Mucosa of descending colon (tissue), 3 donors: Measurements from ENCODE around the gene FAM83C. TPM values are rescaled to one million over a fixed set of nuclear protein-coding genes. Genes with fewer than 3 reads are reported as not detected.

ENCODE experiments used
- ATAC-seq: fragments of 200-7000 bp; cut with Tn5 transposase; one replicate; pipeline ENCODE4 v1.9.1; 2020; ENCODE audit warnings: mild to moderate bottlenecking, moderate library complexity
- DNase-seq, 3 donors: peaks; one replicate each; pipeline ENCODE4 v3.0.0-alpha.2; 2020
- H3K36me3 ChIP-seq: fragments of 200-600 bp; one replicate; pipeline ENCODE4 v1.8.0; 2021; ENCODE audit warnings: low read depth, mild to moderate bottlenecking
- H3K4me1 ChIP-seq: fragments of 200-600 bp; one replicate; pipeline ENCODE4 v1.8.0; 2021; ENCODE audit warnings: low read depth, mild to moderate bottlenecking
- H3K4me3 ChIP-seq: fragments of 200-600 bp; one replicate; pipeline ENCODE4 v1.8.0; 2021; ENCODE audit warnings: mild to moderate bottlenecking
- H3K9me3 ChIP-seq: fragments of 200-600 bp; one replicate; pipeline ENCODE4 v1.8.0; 2021; ENCODE audit warnings: mild to moderate bottlenecking
- CTCF ChIP-seq: fragments of 200-600 bp; IDR thresholded peaks from one replicate; pipeline ENCODE4 v1.8.0; 2022; ENCODE audit warnings: antibody characterized with exemption, mild to moderate bottlenecking
- intact Hi-C, 2 donors: fragments of 100-400 bp; cut with DNase I in 1 of 2; cut with micrococcal nuclease in 1 of 2; formaldehyde crosslinking; loops; one replicate each; pipeline versions ENCODE4 v1.11.0 to v1.11.1; 2022; cut with DNase I, micrococcal nuclease
- total RNA-seq, 3 donors: library from RNA; stranded (reverse); fragmentation: NEBNext Ultra II Directional in 2 of 3; extraction: Animal tissue kit (Norgen Biotek cat#: 25700) in 2 of 3; gene quantifications; one replicate each; pipeline versions ENCODE4 v1.2.1 to v1.2.4, GENCODE V29; 2021 to 2023
- donor health status: DM: no; HTN: no; CAD: no; lungs with moderate emphysema.
- donor health status: DM: no; HTN: no; CAD: no.
- donor health status: DM: no; HTN: yes; CAD: no.

FAM83C gene
- total RNA-seq, 3 donors from 2014 or later = 0.13 to 0.41 TPM; not detected in 1

GRCh38 chr20:35295058-35295457, 2.8 kb upstream of the FAM83C start:
- no peak for TF ChIP-seq CTCF
- Histone ChIP-seq H3K9me3 (no peaks in the 10 kb centered on the region), H3K4me1 (no peaks in the 10 kb centered on the region), H3K4me3 (no peak overlapping the region), H3K36me3 (no peaks in the 10 kb centered on the region)
- intact Hi-C loops = no loop called here
- no peak for DNase-seq
- no peak for ATAC-seq

- DNase-seq (no peak), ATAC-seq (no peak)
- no peaks in the 10 kb centered on the region for H3K4me1 ChIP-seq
- no peaks in the 10 kb centered on the region for H3K9me3 ChIP-seq
- H3K36me3 ChIP-seq = no peaks in the 10 kb centered on the region
- TF ChIP-seq CTCF = no peak
- no peak overlapping the region for H3K4me3 ChIP-seq
- intact Hi-C loops = no loop called here
Measured at GRCh38 chr20:35294293-35294685, 2.1 kb upstream of the FAM83C start.

- TF ChIP-seq CTCF = no peak
- Histone ChIP-seq H3K4me3 (no peak overlapping the region), H3K4me1 (no peaks in the 10 kb centered on the region), H3K36me3 (no peaks in the 10 kb centered on the region), H3K9me3 (no peaks in the 10 kb centered on the region)
- no peak for DNase-seq
- intact Hi-C loops = no loop called here
- ATAC-seq = no peak
Measured at GRCh38 chr20:35293303-35294292, 1.4 kb upstream of the FAM83C start.

- Histone ChIP-seq H3K4me1 (no peaks in the 10 kb centered on the region), H3K36me3 (no peaks in the 10 kb centered on the region), H3K9me3 (no peaks in the 10 kb centered on the region), H3K4me3 (no peak overlapping the region)
- DNase-seq (peak in 1 of 3 donors; percentile 7), ATAC-seq (no peak)
- TF ChIP-seq CTCF = no peak
- intact Hi-C loops = no loop called here
Measured at GRCh38 chr20:35292504-35293285, 470 bp upstream of the FAM83C start.

GRCh38 chr20:35290887-35291417, 1.3 kb downstream of the FAM83C start:
- Histone ChIP-seq H3K36me3 (no peaks in the 10 kb centered on the region), H3K4me3 (no peak overlapping the region), H3K9me3 (no peaks in the 10 kb centered on the region), H3K4me1 (peaks cover 1% of the 10 kb centered on the region)
- no peak for TF ChIP-seq CTCF
- intact Hi-C loops = no loop called here
- peak in 1 of 3 donors; percentile 19 for DNase-seq
- no peak for ATAC-seq
